Measurements from ENCODE around the gene AK3. TPM values are rescaled to one million over a fixed set of nuclear protein-coding genes. Genes with fewer than 3 reads are reported as not detected.
A peak's percentile ranks its signal among the peaks of the same experiment; 100 is the strongest.

Gene AK3
- total and polyA plus RNA-seq, 10 of the 15 experiments (the other 5 are each of a cell fraction or from before 2014, with no cell fraction given) = 14.2 to 86.6 (median 43.9) TPM

GRCh38 chr9:4666042-4666699 is 74.8 kb downstream of the AK3 start, which contains the start of gene SPATA6L (continued):
- TF ChIP-seq PRDM15 (CRISPR knock-in tag; IDR thresholded peaks at IDR 0.05) (no peak), RELB (IDR thresholded peaks at IDR 0.05; ENCODE audit: low read depth) (peak; percentile 80), RCOR1 (conservative IDR thresholded peaks at IDR 0.05; ENCODE audit: low read depth, low read length) (no peak), SMARCA5 (IDR thresholded peaks at IDR 0.05) (peak; percentile 67; the same call in 1 of the 2 replicates), SUPT20H (IDR thresholded peaks at IDR 0.05; ENCODE audit: borderline replicate concordance, control insufficient read depth, low read depth, low read length) (no peak), BCL11A (IDR thresholded peaks at IDR 0.05; ENCODE audit: low read depth, low read length) (peak; percentile 74), POLR2A (IDR thresholded peaks at IDR 0.05; ENCODE audit: low read depth, low read length) (peak; percentile 58), RBBP5 (conservative IDR thresholded peaks at IDR 0.05) (no peak), BRCA1 (IDR thresholded peaks at IDR 0.05; ENCODE audit: low read depth, low read length) (no peak), ZSCAN29 (IDR thresholded peaks at IDR 0.05) (no peak), RUNX3 (IDR thresholded peaks at IDR 0.05; ENCODE audit: low read length) (peak; percentile 99), ETV6 (conservative IDR thresholded peaks at IDR 0.05 in 1 of 2, IDR thresholded peaks at IDR 0.05 in 1 of 2; ENCODE audit: borderline replicate concordance in 1 of 2, low read depth in 1 of 2) (no peak)
- TF ChIP-seq, protein P1, sequence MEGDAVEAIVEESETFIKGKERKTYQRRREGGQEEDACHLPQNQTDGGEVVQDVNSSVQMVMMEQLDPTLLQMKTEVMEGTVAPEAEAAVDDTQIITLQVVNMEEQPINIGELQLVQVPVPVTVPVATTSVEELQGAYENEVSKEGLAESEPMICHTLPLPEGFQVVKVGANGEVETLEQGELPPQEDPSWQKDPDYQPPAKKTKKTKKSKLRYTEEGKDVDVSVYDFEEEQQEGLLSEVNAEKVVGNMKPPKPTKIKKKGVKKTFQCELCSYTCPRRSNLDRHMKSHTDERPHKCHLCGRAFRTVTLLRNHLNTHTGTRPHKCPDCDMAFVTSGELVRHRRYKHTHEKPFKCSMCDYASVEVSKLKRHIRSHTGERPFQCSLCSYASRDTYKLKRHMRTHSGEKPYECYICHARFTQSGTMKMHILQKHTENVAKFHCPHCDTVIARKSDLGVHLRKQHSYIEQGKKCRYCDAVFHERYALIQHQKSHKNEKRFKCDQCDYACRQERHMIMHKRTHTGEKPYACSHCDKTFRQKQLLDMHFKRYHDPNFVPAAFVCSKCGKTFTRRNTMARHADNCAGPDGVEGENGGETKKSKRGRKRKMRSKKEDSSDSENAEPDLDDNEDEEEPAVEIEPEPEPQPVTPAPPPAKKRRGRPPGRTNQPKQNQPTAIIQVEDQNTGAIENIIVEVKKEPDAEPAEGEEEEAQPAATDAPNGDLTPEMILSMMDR (IDR thresholded peaks at IDR 0.05 in 2 of 3, conservative IDR thresholded peaks at IDR 0.05 in 1 of 3; ENCODE audit: control insufficient read depth in 2 of 3, extremely low read depth in 1 of 3, insufficient read depth in 1 of 3, low read depth in 3 of 3, low read length in 3 of 3) = peak in 2 of 3 experiments; percentile 8 to 11; a peak in 2 of 6 replicates
